GM21390 (cell line): ENCODE data around the gene HOXD4.

Source experiments
- ATAC-seq: cut with Tn5 transposase; IDR thresholded peaks from one replicate; pipeline ENCODE4 v1.9.1; 2021; ENCODE audit not compliant: unreplicated experiment

Gene HOXD4

GRCh38 chr2:176156807-176157498 lies 5.6 kb downstream of the HOXD4 start, which contains the start of gene HOXD3:
TSS of gene HOXD3 (plus strand) at chr2:176157307. CDS start at chr2:176169115, 11,808 bp downstream.
- no peak for ATAC-seq

GRCh38 chr2:176157499-176158185 lies 6.3 kb downstream of the HOXD4 start:
- ATAC-seq: no peak

- ATAC-seq: no peak
These were observed 6.8 kb downstream of the HOXD4 start for GRCh38 chr2:176158186-176158591.

- ATAC-seq: no peak
These were observed 7.7 kb downstream of the HOXD4 start for GRCh38 chr2:176158855-176159662.

- ATAC-seq: no peak
These were observed 8.4 kb downstream of the HOXD4 start for GRCh38 chr2:176159663-176160250.

GRCh38 chr2:176160251-176160985 lies 9.1 kb downstream of the HOXD4 start:
- ATAC-seq: no peak

GRCh38 chr2:176160986-176161824 lies 9.9 kb downstream of the HOXD4 start:
- no peak for ATAC-seq

- ATAC-seq: no peak
These were observed 10.7 kb downstream of the HOXD4 start for GRCh38 chr2:176161825-176162626.

GRCh38 chr2:176162911-176163671 lies 11.7 kb downstream of the HOXD4 start:
- no peak for ATAC-seq

- no peak for ATAC-seq
These were observed 12.3 kb downstream of the HOXD4 start for GRCh38 chr2:176163672-176164056.

GRCh38 chr2:176164201-176164600 lies 12.9 kb downstream of the HOXD4 start:
- ATAC-seq: no peak

GRCh38 chr2:176164611-176165369 lies 13.4 kb downstream of the HOXD4 start:
- no peak for ATAC-seq

- ATAC-seq: no peak
These were observed 14.2 kb downstream of the HOXD4 start for GRCh38 chr2:176165370-176166050.

GRCh38 chr2:176166272-176166671 lies 14.9 kb downstream of the HOXD4 start:
- no peak for ATAC-seq

- ATAC-seq: no peak
These were observed 16.0 kb downstream of the HOXD4 start for GRCh38 chr2:176167398-176167797.

- no peak for ATAC-seq
These were observed 17.8 kb downstream of the HOXD4 start for GRCh38 chr2:176169181-176169580.

GRCh38 chr2:176169711-176170110 lies 18.4 kb downstream of the HOXD4 start:
- ATAC-seq: no peak
